Stimulated activated effector memory CD8-positive, alpha-beta T cell treated with anti-CD3 and anti-CD28 coated beads, Interleukin-12 subunit alpha, Interleukin-12 subunit beta, amount 100 ng/mL, for 72 hours (primary cell): ENCODE measurements around the gene PRUNE2.

ENCODE experiments used
- ATAC-seq: fragments of 150-1000 bp; cut with Tn5 transposase; 2 replicates; pipeline ENCODE4 v1.10.0; 2021
- DNase-seq, 2 donors: peaks; one replicate each; pipeline ENCODE4 v3.0.0; 2021 to 2022; ENCODE audit warnings: low spot score in 2 of 2
- H3K27ac Mint-ChIP-seq: one replicate; pipeline ENCODE4 v1.8.0; 2022; ENCODE audit warnings: mild to moderate bottlenecking, mixed read lengths
- H3K36me3 Mint-ChIP-seq: one replicate; pipeline ENCODE4 v1.8.0; 2022; ENCODE audit warnings: mild to moderate bottlenecking, mixed read lengths
- H3K4me1 Mint-ChIP-seq: one replicate; pipeline ENCODE4 v1.8.0; 2022; ENCODE audit warnings: mixed read lengths
- H3K4me3 Mint-ChIP-seq: one replicate; pipeline ENCODE4 v1.8.0; 2022; ENCODE audit warnings: mild to moderate bottlenecking, mixed read lengths
- H3K9me3 Mint-ChIP-seq: one replicate; pipeline ENCODE4 v1.8.0; 2022; ENCODE audit warnings: mixed read lengths

Gene PRUNE2

DNA sequence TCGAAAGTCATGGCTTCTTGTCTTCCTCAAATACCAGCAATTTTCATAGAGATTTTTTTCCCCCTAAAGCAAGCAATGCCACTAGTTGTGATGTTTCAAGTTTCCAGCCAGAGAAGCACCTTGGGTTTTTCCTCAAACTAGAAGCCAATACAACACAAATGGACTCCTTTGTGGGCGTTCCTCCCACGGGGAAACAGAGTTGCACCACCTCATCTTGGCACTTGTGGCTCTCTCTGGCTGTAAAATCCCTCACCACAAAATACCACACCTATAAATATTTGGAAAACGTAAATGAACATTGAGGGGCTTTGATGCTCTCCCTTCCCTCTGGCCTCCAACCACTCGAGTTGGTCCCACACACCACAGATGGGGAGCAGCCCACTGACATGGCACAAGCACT, 208.8 kb downstream of the PRUNE2 start:
- Mint-ChIP-seq H3K36me3 (no peaks in the 10 kb centered on the region), H3K4me1 (peaks cover 3% of the 10 kb centered on the region), H3K4me3 (no peak overlapping the region), H3K27ac (no peak overlapping the region), H3K9me3 (no peaks in the 10 kb centered on the region)
- DNase-seq (peak in 1 of 2 donors; percentile 30), ATAC-seq (no peak)

DNA sequence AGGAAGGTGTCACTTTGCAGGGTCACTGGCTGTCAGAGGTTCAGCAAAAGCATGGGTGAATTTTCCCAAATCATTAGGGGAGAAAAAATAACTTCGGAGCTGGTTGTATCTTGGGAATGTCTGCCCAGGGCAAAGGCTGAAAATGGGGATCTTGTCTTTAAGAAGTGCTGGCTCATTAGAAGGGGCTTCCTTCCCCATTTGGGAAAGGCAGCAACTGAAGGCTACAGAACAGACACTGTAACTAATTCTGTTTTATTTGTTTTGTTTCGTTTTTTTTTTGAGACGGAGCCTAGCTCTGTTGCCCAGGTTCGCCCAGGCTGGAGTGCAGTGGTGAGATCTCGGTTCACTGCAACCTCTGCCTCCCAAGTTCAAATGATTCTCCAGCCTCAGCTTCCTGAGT, 212.0 kb downstream of the PRUNE2 start:
- Mint-ChIP-seq H3K27ac (no peak overlapping the region), H3K4me3 (no peak overlapping the region), H3K9me3 (no peaks in the 10 kb centered on the region), H3K4me1 (peaks cover 9% of the 10 kb centered on the region), H3K36me3 (no peaks in the 10 kb centered on the region)
- ATAC-seq (no peak), DNase-seq (peak in 1 of 2 donors; percentile 18)

DNA sequence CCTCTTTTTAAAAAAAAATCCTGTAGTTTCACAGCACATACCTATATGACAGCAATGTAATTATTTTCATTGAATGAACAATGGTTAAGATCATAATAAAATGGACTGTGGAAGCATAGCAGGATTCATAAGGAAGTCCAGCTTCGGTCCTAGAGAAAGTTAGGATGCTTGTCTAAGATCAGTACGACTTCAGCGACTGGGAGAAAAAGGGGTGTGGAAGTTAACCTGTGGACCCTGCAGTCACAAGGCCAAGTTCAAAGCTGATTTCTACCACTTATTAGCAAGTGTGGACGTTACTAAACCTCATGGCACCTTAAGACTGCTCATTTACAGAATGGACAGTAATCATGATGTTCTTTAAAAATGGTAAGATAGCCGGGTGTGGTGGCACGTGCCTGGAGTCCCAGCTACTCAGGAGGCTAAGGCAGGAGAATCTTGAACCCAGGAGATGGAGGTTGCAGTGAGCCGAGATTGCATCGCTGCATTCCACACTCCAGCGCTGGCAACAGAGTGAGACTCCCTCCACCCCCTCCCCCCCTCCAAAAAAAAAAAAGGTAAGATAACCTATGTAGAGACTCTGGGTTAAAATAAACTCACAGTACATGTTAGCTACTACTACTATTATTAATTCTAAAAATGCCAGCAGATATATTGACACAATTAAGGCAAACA, 213.3 kb downstream of the PRUNE2 start:
- peaks cover 22% of the 10 kb centered on the region for H3K4me1 Mint-ChIP-seq
- no peak for ATAC-seq
- DNase-seq, result peak in 1 of 2 donors; percentile 39
- no peaks in the 10 kb centered on the region for H3K36me3 Mint-ChIP-seq
- H3K9me3 Mint-ChIP-seq, result no peaks in the 10 kb centered on the region
- no peak overlapping the region for H3K27ac Mint-ChIP-seq
- peak overlapping the region; percentile 45 for H3K4me3 Mint-ChIP-seq

DNA sequence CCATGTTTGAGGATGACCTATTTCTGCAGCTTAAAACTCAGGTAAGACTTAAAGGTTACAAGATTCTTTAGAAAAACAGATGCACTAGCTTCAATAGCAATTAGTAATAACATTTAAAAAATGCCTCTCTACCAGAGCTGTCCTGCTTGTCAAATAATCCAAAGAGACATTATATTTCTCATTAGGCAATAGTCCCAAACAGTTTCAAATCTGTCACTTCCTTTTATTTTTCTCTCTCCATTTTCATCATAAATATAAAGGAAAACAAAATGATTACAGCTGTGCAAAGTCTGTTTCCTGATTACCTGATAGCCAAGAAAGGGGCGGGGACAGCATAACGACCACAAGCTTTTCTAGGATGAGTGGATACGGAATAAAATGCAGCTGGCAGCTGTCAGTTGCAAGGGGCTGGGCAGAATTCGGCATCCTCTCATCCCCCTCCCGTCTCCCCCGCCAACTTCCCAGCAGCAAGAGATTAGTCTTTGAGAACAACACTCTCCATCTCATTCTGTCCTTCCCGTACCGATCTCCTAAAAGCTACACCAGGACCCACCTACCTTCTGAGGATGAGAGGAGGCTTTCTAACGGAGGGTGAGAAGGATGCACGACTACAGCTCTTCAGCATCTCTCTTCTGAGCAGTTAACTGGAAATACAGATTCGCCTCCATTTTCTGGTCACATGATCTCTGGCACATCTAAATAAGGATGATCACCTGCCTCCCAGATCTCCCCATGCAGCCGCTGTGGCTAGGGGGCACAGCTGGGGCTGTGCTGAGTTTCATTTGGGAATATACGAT, 214.2 kb downstream of the PRUNE2 start:
- DNase-seq (peak in 1 of 2 donors; percentile 38), ATAC-seq (no peak)
- Mint-ChIP-seq H3K4me3 (peak overlapping the region; percentile 45), H3K27ac (no peak overlapping the region), H3K9me3 (no peaks in the 10 kb centered on the region), H3K4me1 (peaks cover 26% of the 10 kb centered on the region), H3K36me3 (no peaks in the 10 kb centered on the region)

DNA sequence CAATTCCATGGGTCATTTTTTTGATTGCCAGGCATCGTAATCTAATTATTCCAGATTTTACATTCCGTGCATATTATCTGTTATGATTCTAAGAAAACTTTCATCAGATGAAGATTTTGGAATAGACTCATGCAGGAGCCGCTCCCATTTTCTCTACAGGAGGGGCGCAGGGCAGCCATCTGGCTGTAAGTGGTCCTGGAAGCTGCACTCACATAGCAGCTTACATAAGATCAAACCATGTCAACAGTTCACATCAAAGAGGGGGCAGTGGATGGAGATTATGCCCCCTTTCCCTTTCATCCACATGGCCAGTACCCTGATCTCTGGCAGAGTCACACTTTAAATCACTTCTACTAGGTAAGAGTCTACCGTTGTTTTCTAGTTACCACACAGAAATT, 214.9 kb downstream of the PRUNE2 start:
- ATAC-seq, result no peak
- Mint-ChIP-seq H3K4me3 (no peak overlapping the region), H3K36me3 (no peaks in the 10 kb centered on the region), H3K4me1 (peaks cover 26% of the 10 kb centered on the region), H3K27ac (no peak overlapping the region), H3K9me3 (no peaks in the 10 kb centered on the region)
- DNase-seq, result no peak

DNA sequence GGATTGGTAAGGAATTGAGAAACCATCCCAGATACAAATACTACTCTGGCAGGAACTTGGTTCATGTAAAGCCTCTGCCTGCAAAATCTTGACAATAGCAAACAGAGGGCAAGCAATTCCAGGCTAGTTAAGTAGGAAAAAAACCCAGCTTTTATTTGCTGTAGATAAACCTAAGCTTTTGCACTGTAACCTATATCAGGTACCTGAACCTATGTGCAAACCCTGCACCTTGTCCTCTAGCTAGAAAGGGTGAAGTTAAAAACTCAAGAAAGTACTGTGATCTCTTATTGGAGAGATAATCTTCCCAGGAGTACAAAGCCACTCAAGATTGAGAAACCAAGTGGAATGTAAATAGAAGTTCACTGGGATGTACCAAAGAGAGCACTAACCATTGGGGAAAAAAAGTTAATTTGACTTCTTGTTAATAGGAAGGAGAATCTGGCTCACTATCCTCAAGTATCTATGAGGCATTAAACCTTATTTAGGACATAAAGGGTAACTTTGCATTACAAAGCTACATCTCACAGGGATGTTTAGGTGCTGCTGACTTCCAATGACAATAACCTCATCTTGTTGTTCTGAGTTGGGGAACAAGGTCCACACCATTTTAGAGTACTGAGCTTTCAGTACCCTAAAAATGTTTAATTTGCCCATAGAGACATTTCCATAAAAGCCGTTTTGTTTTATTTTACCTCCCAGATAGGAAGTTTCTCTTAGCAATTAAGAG, 215.5 kb downstream of the PRUNE2 start:
- no peak overlapping the region for H3K27ac Mint-ChIP-seq
- ATAC-seq (no peak), DNase-seq (no peak)
- peaks cover 26% of the 10 kb centered on the region for H3K4me1 Mint-ChIP-seq
- H3K4me3 Mint-ChIP-seq, result no peak overlapping the region
- no peaks in the 10 kb centered on the region for H3K9me3 Mint-ChIP-seq
- H3K36me3 Mint-ChIP-seq, result no peaks in the 10 kb centered on the region

DNA sequence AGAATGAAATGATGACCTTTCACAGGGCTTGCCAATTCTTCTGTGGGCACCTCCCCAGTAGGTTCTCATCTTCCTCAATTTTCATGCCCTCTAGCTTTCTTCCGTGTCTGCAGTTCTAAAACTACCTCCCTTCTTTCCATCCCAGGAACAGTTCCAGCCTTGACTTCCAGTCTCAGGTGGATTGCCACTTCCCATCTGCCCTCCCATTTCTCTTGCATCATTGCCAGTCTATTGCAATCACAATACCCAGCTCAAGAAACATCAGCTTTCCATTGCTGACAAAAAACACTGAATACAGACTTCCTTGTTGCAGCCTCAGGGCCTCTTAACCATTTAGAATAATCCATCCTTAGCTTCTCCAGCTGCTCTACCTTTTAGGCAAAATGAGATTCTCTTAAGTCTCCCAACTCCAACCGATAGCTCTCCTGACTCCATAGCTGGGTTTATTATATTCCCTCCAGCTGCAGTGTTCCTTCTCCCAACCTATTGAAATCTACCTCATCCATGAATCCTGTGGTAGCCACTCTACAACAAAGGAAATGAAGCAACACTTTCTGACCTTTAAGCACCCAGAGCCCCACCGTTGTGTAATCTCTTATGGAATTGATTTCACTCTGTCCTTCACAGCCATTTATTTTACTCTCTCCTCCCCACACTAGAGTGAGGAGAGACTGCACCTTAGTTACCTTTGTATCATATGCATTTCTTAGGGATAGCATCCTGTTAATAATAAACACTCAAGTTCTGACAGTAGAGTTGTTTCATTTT, 217.3 kb downstream of the PRUNE2 start:
- no peaks in the 10 kb centered on the region for H3K36me3 Mint-ChIP-seq
- H3K4me3 Mint-ChIP-seq, result no peak overlapping the region
- peak overlapping the region; percentile 48 for H3K27ac Mint-ChIP-seq
- no peaks in the 10 kb centered on the region for H3K9me3 Mint-ChIP-seq
- peaks cover 26% of the 10 kb centered on the region for H3K4me1 Mint-ChIP-seq
- no peak for ATAC-seq
- DNase-seq, result peak in 1 of 2 donors; percentile 10

DNA sequence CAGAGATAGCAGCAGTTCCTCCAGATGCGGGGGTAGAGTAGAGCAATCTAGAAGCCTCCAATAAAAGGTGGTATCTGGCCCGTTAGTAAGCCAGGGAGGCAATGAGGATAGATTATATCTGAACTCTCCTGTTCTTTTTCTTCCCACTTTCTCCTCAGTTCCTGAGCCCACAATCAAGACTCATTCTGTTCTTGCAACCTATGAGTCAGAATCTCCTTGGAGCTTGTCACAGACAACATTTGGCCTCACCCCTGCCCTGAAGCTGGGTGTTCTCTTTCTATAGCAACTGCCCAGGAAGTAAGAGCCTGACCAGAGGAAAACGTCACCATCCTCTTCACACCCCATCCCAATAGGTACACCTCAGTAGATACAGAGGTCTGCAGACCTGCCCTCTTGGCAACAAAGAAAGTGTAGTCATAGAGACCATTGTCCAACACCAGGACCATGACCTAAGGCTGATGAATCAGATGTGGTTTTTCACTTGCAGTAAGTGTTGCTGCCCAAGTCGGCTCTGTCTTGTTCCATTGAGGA, 218.0 kb downstream of the PRUNE2 start:
- peak; percentile 94 for ATAC-seq
- H3K36me3 Mint-ChIP-seq, result no peaks in the 10 kb centered on the region
- H3K27ac Mint-ChIP-seq, result peak overlapping the region; percentile 48
- peaks cover 26% of the 10 kb centered on the region for H3K4me1 Mint-ChIP-seq
- H3K4me3 Mint-ChIP-seq, result no peak overlapping the region
- peak in 1 of 2 donors; percentile 64 for DNase-seq
- H3K9me3 Mint-ChIP-seq, result no peaks in the 10 kb centered on the region

DNA sequence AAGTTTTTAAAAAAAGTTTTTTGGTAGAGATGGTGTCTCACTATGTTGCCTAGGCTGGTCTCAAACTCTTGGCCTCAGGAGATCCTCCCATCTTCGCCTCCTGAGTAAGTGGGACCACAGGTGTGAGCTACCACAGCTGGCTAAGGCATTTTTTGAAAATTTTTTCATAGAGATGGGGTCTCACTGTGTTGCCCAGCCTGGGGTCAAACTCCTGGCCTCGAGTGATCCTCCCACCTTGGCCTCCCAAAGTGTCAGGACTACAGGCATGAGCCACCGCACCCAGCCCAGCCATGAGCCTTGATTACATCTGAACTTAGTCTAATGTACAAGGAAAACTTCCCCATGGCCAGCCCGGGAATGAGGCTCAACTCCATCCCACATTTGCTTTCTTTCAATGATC, 219.2 kb downstream of the PRUNE2 start:
- Mint-ChIP-seq H3K4me1 (peaks cover 20% of the 10 kb centered on the region), H3K27ac (no peak overlapping the region)
- no peak for ATAC-seq

DNA sequence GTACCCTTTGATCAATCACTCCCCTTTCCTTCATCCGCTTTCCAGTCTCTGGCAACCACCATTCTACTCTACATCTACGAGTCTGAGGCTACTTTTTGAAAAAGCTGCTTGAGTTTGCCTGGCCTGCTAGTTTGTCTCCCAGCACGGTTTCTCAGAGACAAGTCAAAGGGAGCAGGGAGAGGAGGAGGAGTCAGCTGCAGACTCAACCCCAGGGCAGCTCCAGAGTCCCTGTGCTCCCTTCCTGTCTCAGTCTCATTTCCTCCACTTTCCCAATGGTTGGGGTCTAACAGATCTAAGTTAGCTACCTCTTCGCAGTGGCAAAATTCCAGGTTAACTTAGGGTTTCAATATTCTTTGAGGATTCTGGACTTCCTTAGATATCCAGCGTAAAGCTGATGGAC, 221.7 kb downstream of the PRUNE2 start:
- ATAC-seq (no peak), DNase-seq (no peak)
- no peaks in the 10 kb centered on the region for H3K9me3 Mint-ChIP-seq
- no peak overlapping the region for H3K4me3 Mint-ChIP-seq
- H3K27ac Mint-ChIP-seq, result no peak overlapping the region
- H3K4me1 Mint-ChIP-seq, result peaks cover 28% of the 10 kb centered on the region
- no peaks in the 10 kb centered on the region for H3K36me3 Mint-ChIP-seq

More for the DNA sequence above, 219.2 kb downstream of the PRUNE2 start:
- Mint-ChIP-seq H3K36me3 (no peaks in the 10 kb centered on the region), H3K4me3 (no peak overlapping the region), H3K9me3 (no peaks in the 10 kb centered on the region)
- no peak for DNase-seq

DNA sequence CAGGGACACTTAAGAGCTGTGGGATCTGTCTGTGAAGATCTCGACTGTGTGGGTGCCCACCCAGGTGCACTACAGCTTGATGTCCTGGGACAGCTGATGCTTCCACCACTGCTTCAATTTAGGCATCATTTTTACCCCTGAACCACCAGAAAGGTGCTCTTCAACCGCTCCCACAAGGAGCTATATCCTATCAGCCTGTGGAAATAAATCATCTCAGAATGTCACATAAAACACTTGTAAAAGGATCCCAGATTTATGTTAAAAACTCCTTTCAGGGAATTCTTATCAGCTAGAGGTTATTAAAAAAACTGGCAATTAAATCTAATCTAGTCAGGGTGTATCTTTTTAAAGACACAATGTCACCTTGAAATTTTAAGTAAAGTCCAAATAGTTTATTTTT, 224.4 kb downstream of the PRUNE2 start:
- Mint-ChIP-seq H3K4me3 (no peak overlapping the region), H3K36me3 (no peaks in the 10 kb centered on the region), H3K27ac (no peak overlapping the region), H3K9me3 (no peaks in the 10 kb centered on the region), H3K4me1 (peaks cover 10% of the 10 kb centered on the region)
- ATAC-seq, result no peak
- DNase-seq, result no peak

DNA sequence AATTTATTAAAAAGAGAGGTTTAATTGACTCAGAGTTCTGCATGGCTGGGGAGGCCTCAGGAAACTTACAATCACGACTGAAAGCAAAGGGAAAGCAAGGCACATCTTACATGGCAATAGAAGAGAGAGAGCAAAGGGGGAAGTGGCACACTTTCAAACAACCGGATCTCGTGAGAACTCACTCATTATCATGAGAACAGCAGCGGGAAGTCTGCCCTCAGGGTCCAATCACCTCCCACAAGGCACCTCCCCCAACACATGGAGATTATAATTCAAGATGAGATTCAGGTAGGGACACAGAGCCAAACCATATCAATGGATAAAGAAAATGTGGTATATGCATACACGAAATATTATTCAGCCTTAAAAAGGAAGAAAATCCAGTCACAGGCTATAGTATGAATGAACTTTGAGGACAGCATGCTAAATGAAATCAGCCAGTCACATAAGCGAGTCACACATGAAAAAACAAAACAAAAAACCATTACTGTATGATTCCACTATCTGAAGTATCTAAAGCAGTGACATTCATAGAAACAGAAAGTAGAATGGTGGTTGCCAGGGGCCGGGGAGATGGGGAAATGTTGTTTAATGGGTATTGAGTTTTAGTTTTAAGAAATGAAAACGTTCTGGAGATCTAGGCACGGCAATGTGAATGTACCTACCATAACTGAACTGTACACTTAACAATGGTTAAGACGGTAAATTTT, 225.0 kb downstream of the PRUNE2 start:
- Mint-ChIP-seq H3K9me3 (no peaks in the 10 kb centered on the region), H3K36me3 (no peaks in the 10 kb centered on the region), H3K27ac (peak overlapping the region; percentile 9), H3K4me1 (peaks cover 10% of the 10 kb centered on the region), H3K4me3 (no peak overlapping the region)
- peak; percentile 76 for ATAC-seq
- DNase-seq, result no peak

DNA sequence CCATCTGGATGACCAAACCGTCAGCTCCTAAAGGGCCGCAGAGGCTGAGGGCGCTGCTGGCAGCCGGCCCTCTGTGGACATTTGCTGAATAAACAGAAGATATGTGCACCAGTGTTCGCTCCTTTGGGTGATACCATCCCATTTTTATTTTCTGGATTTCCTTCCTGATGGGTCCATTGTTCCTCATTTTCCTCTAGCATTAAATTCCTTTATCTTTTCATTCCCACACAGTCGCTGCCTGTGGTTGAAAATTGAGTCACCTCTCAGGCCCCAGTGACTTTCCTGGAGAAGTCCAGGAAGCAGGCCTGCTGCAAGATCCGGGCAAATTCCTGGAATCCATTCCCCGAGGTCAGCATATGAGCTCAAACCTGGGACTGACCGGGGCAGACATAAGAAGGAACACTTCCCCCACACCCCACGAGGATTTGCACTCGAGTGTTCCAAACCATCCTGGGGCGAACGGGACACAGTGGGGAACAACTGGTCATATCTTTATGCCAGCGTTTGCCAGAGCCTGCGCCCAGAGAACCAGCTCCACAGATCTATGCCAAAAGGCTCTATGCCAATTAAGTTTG, 228.3 kb downstream of the PRUNE2 start:
- no peak for DNase-seq
- no peaks in the 10 kb centered on the region for H3K36me3 Mint-ChIP-seq
- H3K9me3 Mint-ChIP-seq, result no peaks in the 10 kb centered on the region
- ATAC-seq, result no peak
- no peak overlapping the region for H3K27ac Mint-ChIP-seq
- no peak overlapping the region for H3K4me3 Mint-ChIP-seq
- peaks cover 10% of the 10 kb centered on the region for H3K4me1 Mint-ChIP-seq

DNA sequence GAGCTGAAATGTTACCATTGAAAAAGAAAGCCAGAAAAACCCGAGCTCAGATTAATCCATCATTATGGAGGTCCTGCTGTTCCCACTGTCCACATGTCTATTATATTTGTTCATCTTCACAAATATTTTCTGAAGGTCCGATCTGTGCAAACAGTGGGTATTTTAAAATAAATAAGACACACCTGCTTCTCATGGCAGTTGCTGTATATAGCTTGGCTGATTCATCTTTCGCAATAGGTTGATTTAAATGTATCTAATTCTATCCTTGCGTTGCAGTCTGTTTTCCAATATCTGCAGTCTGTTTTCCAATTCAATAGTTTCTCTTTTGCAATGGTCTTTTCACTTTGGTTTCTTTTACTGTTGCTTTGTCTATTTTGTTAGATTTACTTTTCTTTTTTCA, 229.1 kb downstream of the PRUNE2 start:
- no peaks in the 10 kb centered on the region for H3K36me3 Mint-ChIP-seq
- DNase-seq, result no peak
- no peak for ATAC-seq
- H3K4me1 Mint-ChIP-seq, result peaks cover 10% of the 10 kb centered on the region
- no peaks in the 10 kb centered on the region for H3K9me3 Mint-ChIP-seq
- H3K27ac Mint-ChIP-seq, result no peak overlapping the region
- no peak overlapping the region for H3K4me3 Mint-ChIP-seq
